ENCODE data around the gene EPHX1. TPM values are rescaled to one million over a fixed set of nuclear protein-coding genes. Genes with fewer than 3 reads are reported as not detected.

Gene EPHX1
- total RNA-seq, 1 donor: 31.5 TPM

- peak; percentile 48 for DNase-seq (ENCODE audit: low read depth)
- no peak for TF ChIP-seq CTCF (IDR thresholded peaks at IDR 0.05; ENCODE audit: insufficient read depth, low read depth, low read length)
- peak overlapping the region; percentile 96 for H3K4me3 ChIP-seq (ENCODE audit: low read depth, low read length)
Measured at GRCh38 chr1:225881081-225881958, 71.4 kb downstream of the EPHX1 start.

GRCh38 chr1:225881959-225882693, 72.2 kb downstream of the EPHX1 start, which contains the start of gene TMEM63A:
Gene TMEM63A (minus strand): TSS chr1:225882380. CDS start chr1:225877580, 4,800 bp downstream.
- DNase-seq (ENCODE audit: low read depth): peak; percentile 90
- peak; percentile 27 for TF ChIP-seq CTCF (IDR thresholded peaks at IDR 0.05; ENCODE audit: insufficient read depth, low read depth, low read length)
- peak within 1 kb of the TSS; percentile 96 for H3K4me3 ChIP-seq (ENCODE audit: low read depth, low read length)

- DNase-seq (ENCODE audit: low read depth): peak; percentile 60
- no peak for TF ChIP-seq CTCF (IDR thresholded peaks at IDR 0.05; ENCODE audit: insufficient read depth, low read depth, low read length)
- H3K4me3 ChIP-seq (ENCODE audit: low read depth, low read length): peak overlapping the region; percentile 96
Measured at GRCh38 chr1:225882694-225883615, 73.0 kb downstream of the EPHX1 start.

- peak overlapping the region; percentile 96 for H3K4me3 ChIP-seq (ENCODE audit: low read depth, low read length)
- DNase-seq (ENCODE audit: low read depth): no peak
- no peak for TF ChIP-seq CTCF (IDR thresholded peaks at IDR 0.05; ENCODE audit: insufficient read depth, low read depth, low read length)
Measured at GRCh38 chr1:225883616-225884265, 73.8 kb downstream of the EPHX1 start.

- no peak overlapping the region for H3K4me3 ChIP-seq (ENCODE audit: low read depth, low read length)
- no peak for TF ChIP-seq CTCF (IDR thresholded peaks at IDR 0.05; ENCODE audit: insufficient read depth, low read depth, low read length)
- DNase-seq (ENCODE audit: low read depth): no peak
Measured at GRCh38 chr1:225885336-225885735, 75.4 kb downstream of the EPHX1 start.
